Spleen (tissue), 7 donors: ENCODE data around the gene ARHGAP19.

Experiments used
- CTCF ChIP-seq, 11 experiments: fragments of 200-600 bp in 7 of 11; fragments of 450-650 bp in 4 of 11; sonication (generic) in 4 of 11; IDR thresholded peaks in 8 of 11; conservative IDR thresholded peaks in 3 of 11; 1 replicate in 7 of 11; 2 replicates in 4 of 11; pipeline versions ENCODE4 v1.4.0 to v1.8.0; 2016 to 2021; ENCODE audit warnings: antibody characterized with exemption in 11 of 11, inconsistent platforms in 4 of 11, mild to moderate bottlenecking in 1 of 11
- POLR2A ChIP-seq, 3 donors: fragments of 450-650 bp; IDR thresholded peaks; one replicate each; pipeline ENCODE4 v1.5.1; 2017; ENCODE audit warnings: antibody characterized with exemption in 3 of 3, mild to moderate bottlenecking in 1 of 3
- donor health status: DM: no; HTN: no; CAD: no; lungs with moderate emphysema.
- donor health status: DM: no; HTN: no; CAD: no.
- donor health status: DM: no; HTN: no; CAD: no.

GRCh38 chr10:97261656-97262055, 30.8 kb downstream of the ARHGAP19 start:
- no peak for TF ChIP-seq CTCF (IDR thresholded peaks at IDR 0.05 in 8 of 11, conservative IDR thresholded peaks at IDR 0.05 in 3 of 11)
- no peak for TF ChIP-seq POLR2A (IDR thresholded peaks at IDR 0.05)
